Breast epithelium (tissue), 3 donors: ENCODE measurements around the gene ID3.

Source experiments
- CTCF ChIP-seq, 3 donors: fragments of 450-650 bp; IDR thresholded peaks; one replicate each; pipeline ENCODE4 v1.5.1; 2016 to 2017; ENCODE audit warnings: antibody characterized with exemption in 3 of 3, mild to moderate bottlenecking in 3 of 3, moderate library complexity in 3 of 3
- POLR2A ChIP-seq: fragments of 450-650 bp; IDR thresholded peaks from one replicate; pipeline ENCODE4 v1.6.1; 2016; ENCODE audit warnings: antibody characterized with exemption, mild to moderate bottlenecking, moderate library complexity
- POLR2AphosphoS5 ChIP-seq, 3 donors: sonication (generic); formaldehyde crosslinking; IDR thresholded peaks; one replicate each; pipeline ENCODE4 v1.6.1; 2017; ENCODE audit warnings: antibody characterized with exemption in 3 of 3

DNA sequence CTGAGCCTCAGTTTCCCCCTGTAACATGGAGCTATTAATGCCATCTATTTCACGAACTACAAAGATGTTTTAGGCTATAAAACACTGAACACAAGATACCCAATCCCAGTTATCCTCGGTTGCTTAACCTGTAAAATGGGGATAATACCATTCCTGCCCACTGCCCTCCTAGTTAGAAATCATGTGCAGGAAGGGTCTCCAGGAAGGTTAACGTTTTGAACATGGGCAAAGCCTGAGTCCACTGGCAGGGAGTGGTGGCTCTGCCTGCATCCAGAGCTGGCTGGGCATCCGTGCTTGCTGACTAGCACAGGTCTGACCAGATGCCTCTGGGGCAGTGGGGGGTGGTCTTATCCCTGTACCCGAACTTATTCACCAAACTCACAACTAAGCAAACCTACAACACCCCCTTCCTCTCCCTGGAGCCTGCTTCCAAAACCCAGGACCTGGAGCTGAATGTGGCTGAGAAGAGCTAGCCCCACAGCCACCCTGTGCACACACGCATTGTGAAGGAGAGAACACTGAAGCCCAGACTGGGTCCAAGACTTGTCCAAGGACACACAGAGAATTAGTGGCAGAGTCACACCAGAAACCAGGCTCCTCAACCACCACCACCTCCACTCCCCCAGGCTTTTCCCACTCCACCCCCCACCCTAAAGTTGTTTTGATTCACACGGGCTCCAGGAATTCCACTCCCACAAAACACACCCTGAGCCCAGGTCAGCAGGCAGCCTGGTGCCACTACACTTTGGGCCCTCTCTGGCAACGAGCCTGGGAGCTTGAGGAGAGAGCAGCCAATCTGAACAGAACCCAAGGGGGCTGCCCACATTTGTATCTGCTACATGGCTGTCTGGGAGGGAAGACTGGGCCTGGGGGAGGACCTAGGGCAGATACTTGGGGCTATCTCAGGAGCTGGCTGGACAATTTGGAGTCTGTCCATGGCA, 29.9 kb downstream of the ID3 start:
- TF ChIP-seq CTCF (IDR thresholded peaks at IDR 0.05) (no peak), POLR2A (no peak), POLR2AphosphoS5 (IDR thresholded peaks at IDR 0.05) (no peak)
